GM23248 (cell line): ENCODE results near the gene TSPAN6. TPM values are rescaled to one million over a fixed set of nuclear protein-coding genes. Genes with fewer than 3 reads are reported as not detected.

ENCODE experiments used
- DNase-seq: peaks from one replicate; pipeline ENCODE4 v3.0.0-alpha.2; 2015
- H2AFZ ChIP-seq: fragments of 200-600 bp; sonication (generic); 2 replicates; pipeline ENCODE4 v1.6.1; 2016; ENCODE audit warnings: antibody characterized with exemption
- H3F3A ChIP-seq: fragments of 200-600 bp; sonication (generic); 2 replicates; pipeline ENCODE4 v1.6.1; 2016; ENCODE audit warnings: mild to moderate bottlenecking, antibody characterized with exemption, mixed run types; ENCODE audit not compliant: insufficient read depth
- H3K27ac ChIP-seq: fragments of 200-600 bp; sonication (generic); 2 replicates; pipeline ENCODE4 v1.5.1; 2016; ENCODE audit warnings: mild to moderate bottlenecking
- H3K27me3 ChIP-seq: fragments of 200-600 bp; sonication (generic); replicated peaks from 2 replicates; pipeline ENCODE4 v1.6.1; 2016; ENCODE audit warnings: mild to moderate bottlenecking; ENCODE audit not compliant: insufficient read depth
- H3K36me3 ChIP-seq: fragments of 200-600 bp; sonication (generic); 2 replicates; pipeline ENCODE4 v1.6.1; 2016; ENCODE audit warnings: low read depth, mild to moderate bottlenecking
- H3K4me1 ChIP-seq: fragments of 200-600 bp; sonication (generic); 2 replicates; pipeline ENCODE4 v1.6.1; 2016; ENCODE audit warnings: mild to moderate bottlenecking; ENCODE audit not compliant: insufficient read depth
- H3K4me2 ChIP-seq: fragments of 200-600 bp; sonication (generic); one replicate; pipeline ENCODE4 v1.6.1; 2016; ENCODE audit warnings: mild to moderate bottlenecking; ENCODE audit not compliant: unreplicated experiment
- H3K4me3 ChIP-seq: fragments of 200-600 bp; sonication (generic); 2 replicates; pipeline ENCODE4 v1.5.1; 2016; ENCODE audit warnings: mild to moderate bottlenecking
- H3K79me2 ChIP-seq: fragments of 200-600 bp; sonication (generic); 2 replicates; pipeline ENCODE4 v1.6.1; 2016; ENCODE audit warnings: mild to moderate bottlenecking; ENCODE audit not compliant: insufficient read depth
- H3K9ac ChIP-seq: fragments of 200-600 bp; sonication (generic); 2 replicates; pipeline ENCODE4 v1.6.1; 2016; ENCODE audit warnings: mild to moderate bottlenecking
- H3K9me2 ChIP-seq: fragments of 200-600 bp; sonication (generic); 2 replicates; pipeline ENCODE4 v1.6.1; 2016; ENCODE audit warnings: mixed run types, mild to moderate bottlenecking, moderate library complexity; ENCODE audit not compliant: insufficient read depth
- H3K9me3 ChIP-seq: fragments of 200-600 bp; sonication (generic); one replicate; pipeline ENCODE4 v1.6.1; 2017; ENCODE audit warnings: low read depth
- H4K20me1 ChIP-seq: fragments of 200-600 bp; sonication (generic); 2 replicates; pipeline ENCODE4 v1.6.0; 2016; ENCODE audit not compliant: insufficient read depth
- EZH2 ChIP-seq: fragments of 200-600 bp; sonication (generic); IDR thresholded peaks from 2 replicates; pipeline ENCODE4 v1.6.1; 2018; ENCODE audit warnings: antibody characterized with exemption, mild to moderate bottlenecking; ENCODE audit not compliant: insufficient read depth, poor library complexity, severe bottlenecking
- EZH2phosphoT487 ChIP-seq: fragments of 200-600 bp; sonication (generic); IDR thresholded peaks from 2 replicates; pipeline ENCODE4 v1.6.1; 2018; ENCODE audit warnings: antibody characterized with exemption, moderate library complexity, mild to moderate bottlenecking, low read depth; ENCODE audit not compliant: insufficient read depth
- WGBS, 2 experiments: methylation state at CpG; one replicate each; pipeline ENCODE4 v1.1.6; 2015 to 2017; ENCODE audit warnings: low lambda C conversion rate in 2 of 2, low coverage in 1 of 2; ENCODE audit errors: missing lambda C conversion rate in 2 of 2; 5-methylcytosine and 5-hydroxymethylcytosine counted together
- in situ Hi-C: fragments of 300-500 bp; cut with MboI; formaldehyde crosslinking; loops from 2 replicates; pipeline ENCODE4 v1.15.0; 2020
- polyA plus RNA-seq: library from polyadenylated mRNA; unstranded; fragments of >200 nt; fragmentation: Nextera tagmentation; extraction: Ambion mirVana; gene quantifications from 2 replicates; pipeline ENCODE4 v1.2.1, GENCODE V29; 2016
- total RNA-seq: library from RNA; depleted of rRNA; stranded (reverse); fragments of >200 nt; shearing (Covaris generic); gene quantifications from 2 replicates; pipeline ENCODE4 v1.2.3, GENCODE V29; 2014

The TSPAN6 gene
- total and polyA plus RNA-seq, 2 experiments from 2014 or later: 24.3 to 37.8 TPM

GRCh38 chrX:100673397-100673953 lies 36.9 kb upstream of the TSPAN6 start:
- H3K27ac ChIP-seq: peak overlapping the region; percentile 46
- H3K4me2 ChIP-seq: no peak overlapping the region

GRCh38 chrX:100672966-100673365 lies 36.4 kb upstream of the TSPAN6 start:
- no peaks in the 10 kb centered on the region for H3K9me2 ChIP-seq
- H3K79me2 ChIP-seq: no peaks in the 10 kb centered on the region
- H3K4me1 ChIP-seq: peaks cover 19% of the 10 kb centered on the region
- no peak overlapping the region for H3K9ac ChIP-seq
- no peaks in the 10 kb centered on the region for H3K9me3 ChIP-seq
- H3K27ac ChIP-seq: peak overlapping the region; percentile 46
- H2AFZ ChIP-seq: no peak overlapping the region
- H4K20me1 ChIP-seq: no peaks in the 10 kb centered on the region
- TF ChIP-seq EZH2 (no peak), EZH2phosphoT487 (no peak)
- in situ Hi-C loops: no loop called here
- no peak overlapping the region for H3K4me2 ChIP-seq
- DNase-seq: no peak
- H3K36me3 ChIP-seq: no peaks in the 10 kb centered on the region
- 100% methylated on average over 3 of the region's 3 CpGs for WGBS, 2 experiments
- no peaks in the 10 kb centered on the region for H3K27me3 ChIP-seq
- no peak overlapping the region for H3K4me3 ChIP-seq
- H3F3A ChIP-seq: no peaks in the 10 kb centered on the region

More at GRCh38 chrX:100673397-100673953, 36.9 kb upstream of the TSPAN6 start:
- no peaks in the 10 kb centered on the region for H3F3A ChIP-seq
- no peaks in the 10 kb centered on the region for H3K79me2 ChIP-seq
- no peak for TF ChIP-seq EZH2phosphoT487
- no peak for TF ChIP-seq EZH2
- peaks cover 19% of the 10 kb centered on the region for H3K4me1 ChIP-seq
- no peak overlapping the region for H2AFZ ChIP-seq
- DNase-seq: peak; percentile 74
- no peaks in the 10 kb centered on the region for H3K9me3 ChIP-seq
- no peak overlapping the region for H3K9ac ChIP-seq
- 31 to 36% methylated on average over 3 of the region's 3 CpGs for WGBS, 2 experiments
- H3K36me3 ChIP-seq: no peaks in the 10 kb centered on the region
- H3K9me2 ChIP-seq: no peaks in the 10 kb centered on the region
- H3K4me3 ChIP-seq: no peak overlapping the region
- in situ Hi-C loops: no loop called here
- H3K27me3 ChIP-seq: no peaks in the 10 kb centered on the region
- H4K20me1 ChIP-seq: no peaks in the 10 kb centered on the region

- Histone ChIP-seq H3K9me3 (no peaks in the 10 kb centered on the region), H3K9ac (no peak overlapping the region), H3K4me1 (peaks cover 11% of the 10 kb centered on the region), H3K9me2 (no peaks in the 10 kb centered on the region), H3K27ac (no peak overlapping the region), H4K20me1 (no peaks in the 10 kb centered on the region), H3K36me3 (no peaks in the 10 kb centered on the region), H3K79me2 (no peaks in the 10 kb centered on the region), H3K4me3 (no peak overlapping the region), H2AFZ (no peak overlapping the region), H3K4me2 (no peak overlapping the region), H3K27me3 (no peaks in the 10 kb centered on the region), H3F3A (no peaks in the 10 kb centered on the region)
- TF ChIP-seq EZH2 (no peak), EZH2phosphoT487 (no peak)
- WGBS, 2 experiments: 51 to 63% methylated on average over 2 of the region's 2 CpGs
- in situ Hi-C loops: no loop called here
- DNase-seq: no peak
Observed at GRCh38 chrX:100663642-100664041, 27.0 kb upstream of the TSPAN6 start.

- no peaks in the 10 kb centered on the region for H4K20me1 ChIP-seq
- no peak overlapping the region for H3K9ac ChIP-seq
- H3K36me3 ChIP-seq: no peaks in the 10 kb centered on the region
- H3K4me3 ChIP-seq: no peak overlapping the region
- peaks cover 11% of the 10 kb centered on the region for H3K4me1 ChIP-seq
- H3K9me3 ChIP-seq: no peaks in the 10 kb centered on the region
- TF ChIP-seq EZH2 (no peak), EZH2phosphoT487 (no peak)
- no peaks in the 10 kb centered on the region for H3F3A ChIP-seq
- no peak overlapping the region for H3K4me2 ChIP-seq
- no peaks in the 10 kb centered on the region for H3K27me3 ChIP-seq
- H3K9me2 ChIP-seq: no peaks in the 10 kb centered on the region
- DNase-seq: no peak
- no peaks in the 10 kb centered on the region for H3K79me2 ChIP-seq
- no peak overlapping the region for H2AFZ ChIP-seq
- in situ Hi-C loops: no loop called here
- WGBS, 2 experiments: 66 to 68% methylated on average over 4 of the region's 4 CpGs
- no peak overlapping the region for H3K27ac ChIP-seq
Observed at GRCh38 chrX:100662796-100663195, 26.2 kb upstream of the TSPAN6 start.

- TF ChIP-seq EZH2 (no peak), EZH2phosphoT487 (no peak)
- no peak overlapping the region for H3K4me3 ChIP-seq
- H3K4me1 ChIP-seq: peaks cover 11% of the 10 kb centered on the region
- in situ Hi-C loops: no loop called here
- H3K27me3 ChIP-seq: no peaks in the 10 kb centered on the region
- no peaks in the 10 kb centered on the region for H3K9me3 ChIP-seq
- H3K79me2 ChIP-seq: no peaks in the 10 kb centered on the region
- 90% methylated on average over 13 of the region's 13 CpGs for WGBS, 2 experiments
- H3K27ac ChIP-seq: no peak overlapping the region
- H3K9me2 ChIP-seq: no peaks in the 10 kb centered on the region
- no peaks in the 10 kb centered on the region for H4K20me1 ChIP-seq
- DNase-seq: no peak
- no peak overlapping the region for H3K9ac ChIP-seq
- no peak overlapping the region for H2AFZ ChIP-seq
- no peak overlapping the region for H3K4me2 ChIP-seq
- H3K36me3 ChIP-seq: no peaks in the 10 kb centered on the region
- no peaks in the 10 kb centered on the region for H3F3A ChIP-seq
Observed at GRCh38 chrX:100662170-100662569, 25.6 kb upstream of the TSPAN6 start.
